HT1080 (cell line): ENCODE results near the gene DERL2. TPM values are rescaled to one million over a fixed set of nuclear protein-coding genes. Genes with fewer than 3 reads are reported as not detected.
A peak's percentile ranks its signal among the peaks of the same experiment; 100 is the strongest.
"Not testable (repeated sequence)": the region's sequence is repeated elsewhere in the genome, so short reads cannot be mapped to it uniquely, and the experiment has no call there.

ENCODE experiments used
- DNase-seq: peaks from one replicate; pipeline ENCODE4 v3.0.0-alpha.2; 2015; ENCODE audit warnings: low read depth
- total RNA-seq: library from RNA; depleted of rRNA; stranded (reverse); fragments of >200 nt; shearing (Covaris generic); gene quantifications from 2 replicates; pipeline ENCODE4 v1.2.3, GENCODE V29; 2014; rRNA removed

The DERL2 gene
- total RNA-seq, 1 experiment from 2014 or later = 64.4 TPM

GRCh38 chr17:5438716-5439445 is 47.1 kb downstream of the DERL2 start, which contains the start of gene C1QBP:
TSS of gene C1QBP (minus strand) at chr17:5439155. CDS start at chr17:5439073, 82 bp downstream.
- peak; percentile 92 for DNase-seq

- DNase-seq = no peak
Observed at GRCh38 chr17:5437721-5438317, 48.2 kb downstream of the DERL2 start.

GRCh38 chr17:5435781-5436315 is 50.1 kb downstream of the DERL2 start:
- not testable (repeated sequence) for DNase-seq

- no peak for DNase-seq
Observed at GRCh38 chr17:5434984-5435383, 51.0 kb downstream of the DERL2 start.

- no peak for DNase-seq
Observed at GRCh38 chr17:5431949-5432556, 53.9 kb downstream of the DERL2 start.

GRCh38 chr17:5431234-5431633 is 54.7 kb downstream of the DERL2 start:
- DNase-seq = not testable (repeated sequence)

GRCh38 chr17:5430413-5430999 is 55.5 kb downstream of the DERL2 start:
- DNase-seq = no peak

- no peak for DNase-seq
Observed at GRCh38 chr17:5429191-5429887, 56.6 kb downstream of the DERL2 start.

GRCh38 chr17:5425826-5426225 is 60.2 kb downstream of the DERL2 start:
- DNase-seq = no peak

GRCh38 chr17:5424909-5425308 is 61.1 kb downstream of the DERL2 start:
- DNase-seq = no peak

- peak; percentile 85 for DNase-seq
Observed at GRCh38 chr17:5422505-5422904, 63.5 kb downstream of the DERL2 start.

Other genes with a start within 250 kb of the DERL2 start
- gene RABEP1, start 203.9 kb downstream of the DERL2 start, total RNA-seq = 35.4 and 36.7 TPM in 2 replicates
- gene NUP88, start 66.5 kb downstream of the DERL2 start, total RNA-seq = 163 and 219 TPM in 2 replicates
- gene RPAIN, start 66.0 kb downstream of the DERL2 start, total RNA-seq = 45.8 and 68.7 TPM in 2 replicates
- gene C1QBP, start 47.0 kb downstream of the DERL2 start, total RNA-seq = 661 and 738 TPM in 2 replicates
- gene DHX33, start 17.2 kb downstream of the DERL2 start, total RNA-seq = 13.4 and 26.3 TPM in 2 replicates
- gene MIS12, start 388 bp upstream of the DERL2 start, total RNA-seq = 18.7 and 25.9 TPM in 2 replicates
- gene NLRP1, start 98.3 kb upstream of the DERL2 start, total RNA-seq = 15.9 and 19.8 TPM in 2 replicates